IPS-15b (cell line): ENCODE measurements around the gene C11orf98.

Experiments
- H3K27me3 ChIP-seq: one replicate; pipeline ENCODE4 v1.6.1; 2013; ENCODE audit warnings: low read length; ENCODE audit not compliant: control insufficient read depth, insufficient read depth
- H3K36me3 ChIP-seq: one replicate; pipeline ENCODE4 v1.6.1; 2013; ENCODE audit warnings: low read length; ENCODE audit not compliant: control insufficient read depth, insufficient read depth
- H3K4me1 ChIP-seq: one replicate; pipeline ENCODE4 v1.6.1; 2013; ENCODE audit warnings: mild to moderate bottlenecking, low read length; ENCODE audit not compliant: control insufficient read depth, insufficient read depth
- H3K4me3 ChIP-seq: one replicate; pipeline ENCODE4 v1.5.1; 2013; ENCODE audit warnings: low read depth, low read length
- H3K9ac ChIP-seq: one replicate; pipeline ENCODE4 v1.6.1; 2013; ENCODE audit warnings: low read depth, mild to moderate bottlenecking, low read length
- H3K9me3 ChIP-seq: one replicate; pipeline ENCODE4 v1.6.1; 2013; ENCODE audit warnings: mild to moderate bottlenecking, low read length; ENCODE audit not compliant: control insufficient read depth, insufficient read depth

The C11orf98 gene

GRCh38 chr11:62647609-62648005, 17.4 kb downstream of the C11orf98 start:
- Histone ChIP-seq H3K9me3 (no peaks in the 10 kb centered on the region), H3K27me3 (no peaks in the 10 kb centered on the region), H3K9ac (no peak overlapping the region), H3K4me1 (no peaks in the 10 kb centered on the region), H3K4me3 (no peak overlapping the region), H3K36me3 (peaks cover 32% of the 10 kb centered on the region)

GRCh38 chr11:62646825-62647608, 18.0 kb downstream of the C11orf98 start:
- H3K4me3 ChIP-seq: peak overlapping the region; percentile 22
- H3K9me3 ChIP-seq: no peaks in the 10 kb centered on the region
- peaks cover 32% of the 10 kb centered on the region for H3K36me3 ChIP-seq
- no peaks in the 10 kb centered on the region for H3K4me1 ChIP-seq
- H3K27me3 ChIP-seq: no peaks in the 10 kb centered on the region
- H3K9ac ChIP-seq: no peak overlapping the region

- Histone ChIP-seq H3K36me3 (peaks cover 32% of the 10 kb centered on the region), H3K9me3 (no peaks in the 10 kb centered on the region), H3K4me1 (no peaks in the 10 kb centered on the region), H3K4me3 (peak within 1 kb of the TSS; percentile 95), H3K9ac (peak within 1 kb of the TSS; percentile 98), H3K27me3 (no peaks in the 10 kb centered on the region)
Measured at GRCh38 chr11:62645946-62646824, 18.8 kb downstream of the C11orf98 start, which contains the start of gene GANAB. Gene GANAB (minus strand): TSS chr11:62646613. CDS start chr11:62646599, 14 bp downstream.

- H3K9ac ChIP-seq: peak overlapping the region; percentile 98
- H3K27me3 ChIP-seq: no peaks in the 10 kb centered on the region
- no peaks in the 10 kb centered on the region for H3K9me3 ChIP-seq
- peaks cover 32% of the 10 kb centered on the region for H3K36me3 ChIP-seq
- H3K4me3 ChIP-seq: peak overlapping the region; percentile 95
- H3K4me1 ChIP-seq: no peaks in the 10 kb centered on the region
Measured at GRCh38 chr11:62645671-62645945, 19.4 kb downstream of the C11orf98 start.

- Histone ChIP-seq H3K4me3 (no peak overlapping the region), H3K36me3 (peaks cover 27% of the 10 kb centered on the region), H3K4me1 (no peaks in the 10 kb centered on the region), H3K9me3 (no peaks in the 10 kb centered on the region), H3K9ac (no peak overlapping the region), H3K27me3 (no peaks in the 10 kb centered on the region)
Measured at GRCh38 chr11:62644220-62644619, 20.8 kb downstream of the C11orf98 start.

GRCh38 chr11:62632492-62632891, 32.5 kb downstream of the C11orf98 start:
- Histone ChIP-seq H3K36me3 (peaks cover 74% of the 10 kb centered on the region), H3K4me1 (no peaks in the 10 kb centered on the region), H3K9ac (no peak overlapping the region), H3K4me3 (no peak overlapping the region), H3K27me3 (no peaks in the 10 kb centered on the region), H3K9me3 (no peaks in the 10 kb centered on the region)

GRCh38 chr11:62627713-62628112, 37.3 kb downstream of the C11orf98 start:
- no peaks in the 10 kb centered on the region for H3K4me1 ChIP-seq

GRCh38 chr11:62622476-62623089, 42.4 kb downstream of the C11orf98 start:
- no peaks in the 10 kb centered on the region for H3K27me3 ChIP-seq
- no peaks in the 10 kb centered on the region for H3K9me3 ChIP-seq
- H3K9ac ChIP-seq: no peak overlapping the region
- peaks cover 26% of the 10 kb centered on the region for H3K36me3 ChIP-seq
- peak overlapping the region; percentile 52 for H3K4me3 ChIP-seq
- H3K4me1 ChIP-seq: peaks cover 6% of the 10 kb centered on the region

More at GRCh38 chr11:62627713-62628112, 37.3 kb downstream of the C11orf98 start:
- H3K9ac ChIP-seq: no peak overlapping the region
- H3K9me3 ChIP-seq: no peaks in the 10 kb centered on the region
- H3K36me3 ChIP-seq: peaks cover 72% of the 10 kb centered on the region
- H3K27me3 ChIP-seq: no peaks in the 10 kb centered on the region
- H3K4me3 ChIP-seq: no peak overlapping the region

- H3K4me1 ChIP-seq: peaks cover 6% of the 10 kb centered on the region
- peak within 1 kb of the TSS; percentile 97 for H3K4me3 ChIP-seq
- H3K9ac ChIP-seq: peak within 1 kb of the TSS; percentile 94
- peaks cover 18% of the 10 kb centered on the region for H3K36me3 ChIP-seq
- no peaks in the 10 kb centered on the region for H3K9me3 ChIP-seq
- H3K27me3 ChIP-seq: no peaks in the 10 kb centered on the region
Measured at GRCh38 chr11:62621567-62622470, 43.2 kb downstream of the C11orf98 start, which contains the start of gene B3GAT3. Gene B3GAT3 (minus strand): TSS chr11:62621986. CDS start chr11:62621947, 39 bp downstream.

GRCh38 chr11:62621027-62621566, 43.9 kb downstream of the C11orf98 start:
- peak overlapping the region; percentile 97 for H3K4me3 ChIP-seq
- H3K9ac ChIP-seq: peak overlapping the region; percentile 94
- no peaks in the 10 kb centered on the region for H3K9me3 ChIP-seq
- H3K36me3 ChIP-seq: peaks cover 11% of the 10 kb centered on the region
- H3K4me1 ChIP-seq: peaks cover 6% of the 10 kb centered on the region
- no peaks in the 10 kb centered on the region for H3K27me3 ChIP-seq
